DOHH2 (cell line): ENCODE data around the gene CRADD.

ENCODE experiments used
- H3F3A ChIP-seq: fragments of 200-600 bp; sonication (generic), shearing (Covaris generic); 2 replicates; pipeline ENCODE4 v1.6.0; 2016; ENCODE audit warnings: antibody characterized with exemption, mild to moderate bottlenecking; ENCODE audit not compliant: control insufficient read depth, insufficient read depth
- H3K27ac ChIP-seq: fragments of 200-600 bp; sonication (generic); 2 replicates; pipeline ENCODE4 v1.5.1; 2014; ENCODE audit warnings: low read depth, mild to moderate bottlenecking, low read length, moderate library complexity
- H3K27me3 ChIP-seq: fragments of 200-600 bp; sonication (generic); 2 replicates; pipeline ENCODE4 v1.6.1; 2014; ENCODE audit warnings: mild to moderate bottlenecking, low read length, mixed read lengths; ENCODE audit not compliant: control insufficient read depth
- H3K36me3 ChIP-seq: fragments of 200-600 bp; sonication (generic); 2 replicates; pipeline ENCODE4 v1.6.1; 2014; ENCODE audit warnings: mild to moderate bottlenecking, low read length, moderate library complexity, mixed read lengths; ENCODE audit not compliant: control insufficient read depth
- H3K4me1 ChIP-seq: fragments of 200-600 bp; sonication (generic); 2 replicates; pipeline ENCODE4 v1.6.1; 2014; ENCODE audit warnings: mild to moderate bottlenecking, low read length, mixed read lengths; ENCODE audit not compliant: control insufficient read depth
- H3K4me2 ChIP-seq: fragments of 200-600 bp; sonication (generic); 2 replicates; pipeline ENCODE4 v1.6.0; 2014; ENCODE audit warnings: mild to moderate bottlenecking, low read length, moderate library complexity
- H3K4me3 ChIP-seq: fragments of 200-600 bp; sonication (generic); 2 replicates; pipeline ENCODE4 v1.5.1; 2014; ENCODE audit warnings: mild to moderate bottlenecking, low read length, mixed read lengths
- H3K79me2 ChIP-seq: fragments of 200-600 bp; sonication (generic); 2 replicates; pipeline ENCODE4 v1.6.1; 2014; ENCODE audit warnings: mild to moderate bottlenecking, low read length, mixed read lengths; ENCODE audit not compliant: control insufficient read depth
- H3K9me2 ChIP-seq: fragments of 200-600 bp; sonication (generic); replicated peaks from 2 replicates; pipeline ENCODE4 v1.6.1; 2014; ENCODE audit warnings: mild to moderate bottlenecking, low read length, mixed read lengths; ENCODE audit not compliant: control insufficient read depth
- H3K9me3 ChIP-seq: fragments of 200-600 bp; sonication (generic); 2 replicates; pipeline ENCODE4 v1.6.1; 2014; ENCODE audit warnings: antibody characterized with exemption, low read length, mixed read lengths; ENCODE audit not compliant: control insufficient read depth, insufficient read depth
- H4K20me1 ChIP-seq: fragments of 200-600 bp; sonication (generic); 2 replicates; pipeline ENCODE4 v1.6.0; 2014; ENCODE audit warnings: low read depth, mild to moderate bottlenecking, antibody characterized with exemption, low read length, moderate library complexity; ENCODE audit not compliant: control insufficient read depth, insufficient read depth
- CTCF ChIP-seq: fragments of 200-600 bp; sonication (generic); IDR thresholded peaks from one replicate; pipeline ENCODE4 v1.5.1; 2014; ENCODE audit warnings: antibody characterized with exemption, mild to moderate bottlenecking, low read depth, low read length; ENCODE audit not compliant: poor library complexity, severe bottlenecking
- EZH2phosphoT487 ChIP-seq: fragments of 200-600 bp; sonication (generic); IDR thresholded peaks from 2 replicates; pipeline ENCODE4 v1.6.1; 2017; ENCODE audit warnings: borderline replicate concordance, mild to moderate bottlenecking, antibody characterized with exemption, low read length, moderate library complexity, mixed read lengths

CRADD gene

GRCh38 chr12:93653079-93653478 lies 24.1 kb upstream of the CRADD start:
- Histone ChIP-seq H3K9me3 (no peaks in the 10 kb centered on the region), H3K4me1 (peaks cover 13% of the 10 kb centered on the region), H3K27ac (no peak overlapping the region), H4K20me1 (no peaks in the 10 kb centered on the region), H3F3A (no peaks in the 10 kb centered on the region), H3K9me2 (no peaks in the 10 kb centered on the region), H3K4me2 (peak overlapping the region; percentile 27; the same call in 1 of the 2 replicates), H3K79me2 (no peaks in the 10 kb centered on the region), H3K4me3 (no peak overlapping the region), H3K27me3 (no peaks in the 10 kb centered on the region), H3K36me3 (no peaks in the 10 kb centered on the region)
- TF ChIP-seq EZH2phosphoT487 (no peak), CTCF (no peak)

DNA sequence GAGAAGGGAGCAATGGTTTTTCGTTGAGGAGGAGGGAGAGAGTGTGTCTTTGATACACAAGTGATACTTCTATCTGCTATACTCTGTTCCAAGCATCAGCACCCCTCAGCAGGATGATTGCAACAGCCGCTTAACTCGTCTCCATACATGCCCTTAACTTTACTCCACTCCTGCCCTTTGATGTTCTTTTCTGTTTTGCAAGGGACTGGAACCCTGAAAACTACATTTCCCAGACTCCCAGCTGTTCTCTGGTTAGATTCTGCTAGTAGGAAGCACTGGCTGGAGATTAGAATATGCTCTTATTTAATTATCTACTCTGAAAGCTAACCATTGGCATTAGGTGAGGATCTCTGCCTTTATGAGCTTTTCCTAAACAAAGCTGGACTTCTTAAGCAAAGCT lies 23.5 kb upstream of the CRADD start:
- Histone ChIP-seq H3K4me2 (no peak overlapping the region), H3K4me3 (no peak overlapping the region), H4K20me1 (no peaks in the 10 kb centered on the region), H3K27ac (no peak overlapping the region), H3K36me3 (no peaks in the 10 kb centered on the region), H3K79me2 (no peaks in the 10 kb centered on the region), H3K9me2 (no peaks in the 10 kb centered on the region), H3K27me3 (no peaks in the 10 kb centered on the region), H3K9me3 (no peaks in the 10 kb centered on the region), H3K4me1 (peaks cover 13% of the 10 kb centered on the region), H3F3A (no peaks in the 10 kb centered on the region)
- no peak for TF ChIP-seq CTCF

- Histone ChIP-seq H3K27ac (no peak overlapping the region), H3K36me3 (no peaks in the 10 kb centered on the region), H3K27me3 (no peaks in the 10 kb centered on the region), H4K20me1 (no peaks in the 10 kb centered on the region), H3K9me2 (no peaks in the 10 kb centered on the region), H3K4me3 (no peak overlapping the region), H3K79me2 (no peaks in the 10 kb centered on the region), H3K4me1 (peaks cover 13% of the 10 kb centered on the region), H3K9me3 (no peaks in the 10 kb centered on the region), H3F3A (no peaks in the 10 kb centered on the region), H3K4me2 (no peak overlapping the region)
- TF ChIP-seq CTCF = no peak
- TF ChIP-seq EZH2phosphoT487 = no peak
Measured at GRCh38 chr12:93654421-93654820, 22.8 kb upstream of the CRADD start.

DNA sequence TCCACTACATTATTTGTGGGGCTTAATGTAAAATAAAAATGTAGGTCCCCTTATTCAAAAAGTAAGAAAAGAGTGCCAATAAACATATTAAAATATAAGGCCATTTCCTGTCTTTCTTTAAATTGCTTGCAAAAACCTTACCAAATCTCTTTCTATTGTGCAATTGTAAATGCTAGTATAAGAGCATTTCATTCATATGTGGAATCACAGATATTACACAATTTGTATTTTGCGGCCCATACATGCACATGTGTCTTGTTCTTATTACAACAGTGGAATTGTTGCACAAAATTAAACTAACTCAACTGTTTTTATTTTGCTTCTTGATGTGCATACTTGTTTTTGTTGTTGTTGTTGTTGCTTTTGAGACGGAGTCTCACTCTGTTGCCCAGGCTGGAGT lies 20.1 kb upstream of the CRADD start:
- no peak overlapping the region for H3K4me3 ChIP-seq
- no peaks in the 10 kb centered on the region for H3K36me3 ChIP-seq
- no peak overlapping the region for H3K27ac ChIP-seq
- H3K27me3 ChIP-seq = 0 out of 2 replicates have a peak, but pooled peaks cover 2% of the 10 kb centered on the region
- no peaks in the 10 kb centered on the region for H3K9me3 ChIP-seq
- H3F3A ChIP-seq = no peaks in the 10 kb centered on the region
- H3K79me2 ChIP-seq = no peaks in the 10 kb centered on the region
- no peaks in the 10 kb centered on the region for H3K9me2 ChIP-seq
- no peak for TF ChIP-seq EZH2phosphoT487
- TF ChIP-seq CTCF = no peak
- H3K4me2 ChIP-seq = no peak overlapping the region
- H4K20me1 ChIP-seq = no peaks in the 10 kb centered on the region
- H3K4me1 ChIP-seq = peaks cover 23% of the 10 kb centered on the region
